AG09309 (cell line): ENCODE data around the gene IL37.
"Not testable (repeated sequence)": the region's sequence is repeated elsewhere in the genome, so short reads cannot be mapped to it uniquely, and the experiment has no call there.

Experiments used
- DNase-seq: peaks from one replicate; pipeline ENCODE4 v3.0.0-alpha.2; 2010; ENCODE audit warnings: low read depth
- H3K4me3 ChIP-seq: 2 replicates; pipeline ENCODE4 v1.5.1; 2011; ENCODE audit warnings: mild to moderate bottlenecking, low read depth, low read length, moderate library complexity; ENCODE audit not compliant: control insufficient read depth
- CTCF ChIP-seq: IDR thresholded peaks from 2 replicates; pipeline ENCODE4 v1.5.1; 2011; ENCODE audit warnings: mild to moderate bottlenecking, low read depth, low read length, inconsistent platforms; ENCODE audit not compliant: insufficient read depth, control insufficient read depth; ENCODE audit errors: missing control alignments

IL37 gene

DNA sequence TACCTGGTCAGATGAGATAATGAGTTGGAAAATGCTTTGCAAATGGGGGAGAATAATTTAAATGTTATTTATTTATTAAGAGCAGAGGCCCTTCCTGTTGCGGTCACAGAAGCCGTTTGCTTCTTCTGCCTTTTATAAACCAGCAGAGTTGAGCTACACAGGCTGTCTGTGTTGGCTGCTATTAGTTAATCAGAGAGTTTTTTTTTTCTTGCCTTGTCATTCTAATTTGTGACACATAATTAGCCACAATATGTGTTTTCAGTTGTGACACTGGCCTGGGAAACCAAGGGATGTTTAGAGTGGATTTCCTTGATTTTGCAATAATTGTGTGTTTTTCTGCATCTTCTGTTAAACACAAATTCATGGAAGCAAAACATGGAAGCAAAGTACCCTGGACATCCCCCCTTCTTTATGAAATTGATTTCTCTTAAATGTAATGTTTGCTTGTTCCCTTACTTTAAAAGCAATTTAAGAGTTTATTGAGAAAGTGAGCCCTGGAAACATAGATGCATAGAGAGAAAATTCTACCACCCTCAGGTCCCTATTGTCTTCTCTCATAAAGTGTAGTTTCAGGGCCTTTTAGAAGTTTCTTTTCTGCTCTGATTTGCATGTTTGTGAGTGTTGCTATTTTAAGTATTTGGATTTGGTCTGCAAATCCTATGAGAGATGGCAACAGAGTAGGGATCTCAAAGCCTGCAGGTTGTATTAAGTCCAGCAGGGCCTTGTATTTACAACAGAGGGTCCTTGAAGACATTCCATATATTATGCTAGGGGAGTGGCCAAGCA is 22.8 kb upstream of the IL37 start:
- no peak for DNase-seq
- TF ChIP-seq CTCF, result no peak
- H3K4me3 ChIP-seq, result no peak overlapping the region

DNA sequence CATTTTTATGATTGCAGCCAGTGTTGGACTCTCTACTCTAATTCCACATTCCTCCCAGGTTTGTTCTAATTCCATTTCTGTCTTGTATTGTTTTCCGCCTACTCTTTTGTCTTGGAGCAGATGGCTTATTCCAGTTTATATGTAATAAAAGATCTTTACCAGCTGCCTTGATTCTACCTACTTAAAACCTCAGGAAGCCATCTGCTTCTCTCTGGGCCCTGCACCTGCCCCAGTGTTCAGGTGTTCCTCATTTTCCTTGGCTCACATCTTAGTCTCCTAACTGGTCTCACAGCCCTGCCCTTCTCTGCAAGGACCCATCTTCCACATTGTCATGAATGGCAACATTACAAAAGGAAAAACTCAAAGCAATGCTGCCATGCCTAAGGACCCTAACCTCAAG is 21.0 kb upstream of the IL37 start:
- no peak for DNase-seq
- no peak overlapping the region for H3K4me3 ChIP-seq
- TF ChIP-seq CTCF, result no peak

- no peak for TF ChIP-seq CTCF
- no peak for DNase-seq
- no peak overlapping the region for H3K4me3 ChIP-seq
Measured at GRCh38 chr2:112891385-112891831, 19.6 kb upstream of the IL37 start.

DNA sequence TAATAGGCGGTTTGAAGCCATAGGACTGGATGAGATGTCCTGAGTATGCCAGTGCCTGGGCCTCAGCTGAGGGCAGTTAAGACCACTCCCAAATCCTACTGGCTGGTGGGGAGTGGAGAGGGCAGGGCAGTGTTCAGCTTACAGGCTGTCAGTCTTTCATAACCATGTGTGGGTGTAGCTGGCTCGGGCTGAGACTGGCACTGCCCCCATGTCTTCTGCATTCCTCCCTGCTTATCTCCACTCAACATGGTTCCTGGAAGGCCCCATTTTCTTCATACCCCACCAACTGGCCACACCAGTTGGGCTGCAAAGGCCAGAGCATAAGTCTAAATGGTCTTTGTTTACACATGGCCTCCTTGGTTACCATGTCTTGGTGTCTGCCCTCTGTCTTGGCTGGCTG is 17.2 kb upstream of the IL37 start:
- H3K4me3 ChIP-seq, result no peak overlapping the region

GRCh38 chr2:112896909-112897623 is 13.9 kb upstream of the IL37 start:
- TF ChIP-seq CTCF, result no peak
- DNase-seq, result no peak
- H3K4me3 ChIP-seq, result no peak overlapping the region

More for the DNA sequence above, 17.2 kb upstream of the IL37 start:
- no peak for TF ChIP-seq CTCF
- DNase-seq, result no peak

DNA sequence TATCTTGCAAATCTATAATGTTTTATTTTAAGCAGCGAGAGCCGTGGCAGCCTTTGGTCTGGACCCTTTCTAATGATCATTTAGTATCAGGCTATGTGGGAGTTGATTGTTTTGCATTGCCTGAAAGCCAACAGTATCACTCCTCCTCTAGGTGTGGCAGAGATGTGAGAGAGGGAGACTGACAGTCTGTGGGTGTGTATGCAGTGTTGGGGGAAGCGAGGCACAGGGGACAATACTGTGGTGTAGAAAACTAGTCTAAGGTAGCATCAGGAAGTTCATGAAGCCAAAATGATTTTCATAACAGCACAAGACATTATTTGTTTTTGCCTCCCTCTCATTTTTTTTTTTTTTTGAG is 13.4 kb upstream of the IL37 start:
- no peak for TF ChIP-seq CTCF
- DNase-seq, result no peak
- no peak overlapping the region for H3K4me3 ChIP-seq

GRCh38 chr2:112901431-112902065 is 9.4 kb upstream of the IL37 start:
- not testable (repeated sequence) for DNase-seq, H3K4me3 ChIP-seq
